HG02610 (cell line): Measurements from ENCODE around the gene TMCC2.
"Not testable (repeated sequence)": the region's sequence is repeated elsewhere in the genome, so short reads cannot be mapped to it uniquely, and the experiment has no call there.

ENCODE experiments used
- ATAC-seq: cut with Tn5 transposase; IDR thresholded peaks from one replicate; pipeline ENCODE4 v1.9.1; 2021; ENCODE audit warnings: mild to moderate bottlenecking, moderate library complexity; ENCODE audit not compliant: unreplicated experiment

TMCC2 gene

GRCh38 chr1:205227584-205228013 lies at the start of gene TMCC2:
Gene TMCC2 (plus strand): TSS chr1:205227946. CDS start chr1:205228565, 619 bp downstream.
- peak; percentile 56 for ATAC-seq

- ATAC-seq: no peak
These were observed 47.9 kb upstream of the TMCC2 start for GRCh38 chr1:205179842-205180241.

DNA sequence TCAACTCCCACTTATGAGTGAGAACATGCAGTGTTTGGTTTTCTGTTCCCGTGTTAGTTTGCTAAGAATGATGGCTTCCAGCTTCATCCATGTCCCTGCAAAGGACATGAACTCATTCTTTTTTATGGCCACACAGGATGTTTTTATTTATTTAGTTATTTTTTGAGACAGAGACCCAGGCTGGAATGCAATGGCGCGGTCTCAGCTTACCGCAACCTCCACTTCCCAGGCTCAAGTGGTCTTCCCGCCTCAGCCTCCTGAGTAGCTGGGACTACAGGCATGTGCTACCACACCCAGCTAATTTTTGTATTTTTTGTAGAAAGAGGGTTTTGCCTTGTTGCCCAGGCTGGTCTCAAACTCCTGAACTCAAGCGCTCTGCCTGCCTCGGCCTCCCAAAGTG lies 47.4 kb upstream of the TMCC2 start:
- not testable (repeated sequence) for ATAC-seq

- no peak for ATAC-seq
These were observed 44.8 kb upstream of the TMCC2 start for GRCh38 chr1:205182930-205183329.

DNA sequence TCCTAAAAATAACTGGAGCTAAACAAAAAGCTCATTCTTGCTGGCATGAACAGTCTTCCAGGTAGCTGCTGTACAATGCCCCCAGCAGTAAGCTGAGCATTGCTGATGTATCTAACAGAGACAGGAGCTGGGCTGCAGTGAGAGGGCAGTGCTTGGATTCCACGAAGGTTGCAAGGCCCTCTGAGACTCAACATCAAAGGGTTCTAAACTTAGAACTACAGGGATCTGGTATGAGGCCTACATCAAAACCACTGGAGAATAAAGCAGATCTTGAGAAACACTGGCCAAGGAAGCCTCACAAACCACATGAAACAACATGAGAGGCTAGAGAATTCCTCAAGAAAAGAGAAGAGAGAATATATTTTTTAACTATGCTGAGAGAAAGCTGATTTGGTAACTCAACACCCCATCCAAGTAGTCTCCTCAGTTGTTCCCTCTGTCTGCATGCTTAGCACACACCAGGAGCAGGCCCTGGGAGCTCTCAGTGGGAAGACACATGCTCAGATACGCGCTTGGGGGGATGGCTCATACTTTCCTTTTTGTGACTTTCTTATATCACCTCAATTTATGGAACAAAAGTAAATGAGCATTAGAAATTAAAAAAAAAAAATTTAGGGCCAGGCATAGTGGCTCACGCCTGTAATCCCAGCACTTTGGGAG lies 43.9 kb upstream of the TMCC2 start:
- ATAC-seq: no peak

DNA sequence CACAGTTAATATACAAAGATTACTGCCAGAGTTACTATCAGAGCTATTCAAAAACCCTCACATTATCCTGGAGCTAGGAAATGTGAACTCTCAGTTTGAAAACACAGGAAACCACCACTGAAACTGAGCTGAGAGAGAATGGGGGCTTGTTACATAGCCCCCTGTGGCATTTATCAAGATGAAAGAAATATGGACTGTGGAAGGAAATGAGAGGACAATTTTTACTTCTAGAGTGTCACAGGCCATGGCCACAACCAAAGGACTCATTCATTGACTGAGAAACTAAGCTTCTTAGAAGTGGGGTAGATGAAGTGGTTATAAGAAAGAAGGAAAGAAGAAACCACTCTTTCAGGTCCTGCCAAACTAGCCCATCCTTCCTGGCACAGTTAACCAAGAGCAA lies 41.6 kb upstream of the TMCC2 start:
- no peak for ATAC-seq

- ATAC-seq: no peak
These were observed 40.3 kb upstream of the TMCC2 start for GRCh38 chr1:205187420-205187819.

DNA sequence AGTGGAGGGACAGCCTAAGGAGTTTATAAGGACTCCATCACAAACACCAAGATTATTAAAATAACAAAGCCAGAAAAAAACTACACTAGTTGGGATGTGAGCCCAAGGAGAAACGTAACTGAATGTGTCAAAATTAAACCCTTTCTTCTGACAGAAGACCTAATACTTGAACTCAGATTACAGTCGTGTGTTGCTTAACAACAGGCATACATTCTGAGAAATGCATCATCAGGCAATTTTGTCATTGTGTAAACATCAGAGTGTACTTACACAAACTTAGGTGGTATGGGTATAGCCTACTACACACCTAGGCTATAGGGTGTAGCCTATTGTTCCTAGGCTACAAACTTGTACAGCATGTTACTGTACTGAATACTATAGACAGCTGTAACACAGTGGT lies 39.6 kb upstream of the TMCC2 start:
- ATAC-seq: no peak

- no peak for ATAC-seq
These were observed 39.1 kb upstream of the TMCC2 start for GRCh38 chr1:205188596-205188995.

DNA sequence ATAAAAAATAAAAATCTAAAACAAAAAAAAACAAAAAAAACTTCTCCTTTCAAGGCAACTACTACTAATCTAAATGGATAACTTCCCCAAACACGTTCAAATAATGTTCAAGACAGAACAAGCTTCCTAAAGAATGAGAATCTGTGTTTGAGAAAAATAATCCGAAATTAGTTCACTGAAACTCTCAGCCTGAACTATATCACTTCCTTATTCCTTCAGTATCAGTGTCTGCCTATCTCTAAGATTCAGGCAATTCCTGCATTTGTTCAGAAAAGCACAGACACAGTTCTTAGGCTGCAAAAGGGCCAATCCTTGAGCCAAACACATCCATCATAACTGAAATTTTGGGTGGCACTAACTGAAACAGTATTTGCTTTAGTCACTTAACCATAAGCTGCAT lies 38.6 kb upstream of the TMCC2 start:
- ATAC-seq: no peak

DNA sequence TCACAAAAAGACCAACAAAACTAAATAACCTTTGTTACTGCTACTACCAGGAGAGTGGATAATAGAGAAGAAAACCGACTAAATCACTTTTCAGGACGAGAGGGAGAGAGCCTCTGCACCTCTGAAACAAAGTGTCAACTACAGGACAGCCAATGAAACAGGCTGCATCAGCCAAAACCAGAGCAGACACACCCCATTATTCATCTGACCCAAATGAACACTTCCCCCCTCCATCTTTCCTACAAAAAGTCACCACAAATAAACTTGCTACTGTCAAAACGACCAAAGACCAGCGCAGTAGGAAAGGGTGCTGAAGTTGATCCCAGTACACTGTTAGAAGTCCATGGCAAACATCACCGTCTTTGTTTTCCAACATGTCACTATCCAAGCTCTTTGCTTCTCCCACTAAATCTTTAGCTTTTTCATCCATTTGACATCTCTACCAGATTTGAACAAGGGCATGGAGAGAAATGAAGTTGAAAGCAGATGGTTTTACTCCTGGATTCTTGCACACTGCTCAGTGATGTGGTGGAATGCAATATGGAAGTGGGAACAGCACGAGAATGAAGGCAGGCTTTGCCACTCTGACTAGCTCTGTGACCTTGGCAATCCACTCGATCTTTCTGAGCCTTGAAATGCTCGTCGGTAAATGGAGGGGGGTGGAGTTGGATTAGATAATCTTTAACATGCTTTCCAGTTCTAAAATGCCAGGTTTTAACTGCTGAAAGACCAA lies 36.7 kb upstream of the TMCC2 start:
- ATAC-seq: no peak

DNA sequence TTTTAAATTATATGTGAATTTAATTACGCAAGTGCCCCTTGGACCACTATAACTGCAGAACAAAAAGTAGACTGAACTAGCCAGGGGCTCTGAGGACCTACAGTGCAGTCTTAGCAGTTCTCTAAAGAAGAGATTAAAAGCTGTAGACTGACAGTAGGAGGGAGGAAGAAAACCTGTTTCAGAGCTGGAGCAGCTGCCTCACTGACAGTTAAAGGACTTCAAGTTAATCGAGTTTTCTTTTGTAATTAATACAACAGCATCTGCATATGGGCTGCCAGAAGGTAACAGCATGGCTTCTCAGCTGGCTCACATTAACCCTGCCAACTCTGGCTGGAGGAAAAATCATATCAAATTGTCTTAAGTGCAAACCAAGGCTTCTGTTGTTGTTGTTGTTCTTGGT lies 36.1 kb upstream of the TMCC2 start:
- no peak for ATAC-seq

DNA sequence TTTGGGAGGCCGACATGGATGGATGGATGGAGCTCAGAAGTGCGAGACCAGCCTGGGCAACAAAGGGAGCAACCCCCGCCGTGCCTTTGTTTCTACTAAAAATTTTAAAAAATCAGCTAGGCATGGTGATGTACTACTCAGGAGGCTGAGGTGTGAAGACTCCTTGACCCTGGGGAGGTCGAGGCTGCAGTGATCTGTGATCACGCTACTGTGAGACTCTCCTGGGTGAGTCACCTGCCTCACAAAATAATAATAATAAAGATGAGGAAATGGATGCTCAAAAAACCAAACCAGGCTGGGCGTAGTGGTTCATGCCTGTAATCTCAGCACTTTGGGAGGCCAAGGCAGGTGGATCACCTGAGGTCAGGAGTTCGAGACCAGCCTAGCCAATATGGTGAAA lies 35.5 kb upstream of the TMCC2 start:
- no peak for ATAC-seq

- no peak for ATAC-seq
These were observed 28.4 kb upstream of the TMCC2 start for GRCh38 chr1:205199090-205199930.

GRCh38 chr1:205199931-205200299 lies 27.8 kb upstream of the TMCC2 start:
- no peak for ATAC-seq

GRCh38 chr1:205204552-205204951 lies 23.2 kb upstream of the TMCC2 start:
- ATAC-seq: no peak

DNA sequence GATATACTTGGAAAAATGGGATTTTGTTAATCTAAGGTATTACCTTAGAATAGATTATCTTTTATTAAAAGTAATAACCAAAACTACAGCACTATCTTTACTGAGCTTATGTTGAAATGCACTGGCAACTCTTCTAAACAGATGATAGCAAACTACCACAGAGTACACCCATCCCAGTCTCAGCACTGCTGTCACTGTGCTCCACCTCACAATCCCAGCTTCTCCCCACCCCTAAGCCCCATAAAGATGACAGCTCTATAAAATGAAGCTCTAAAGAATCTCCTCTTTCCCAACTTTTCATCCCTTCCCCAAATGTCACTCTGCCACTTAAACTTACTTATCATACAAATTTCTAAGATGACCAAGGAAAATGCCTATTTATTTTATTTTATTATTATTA lies 22.7 kb upstream of the TMCC2 start:
- ATAC-seq: no peak

GRCh38 chr1:205208811-205209210 lies 18.9 kb upstream of the TMCC2 start:
- ATAC-seq: no peak

GRCh38 chr1:205210756-205211168 lies 17.0 kb upstream of the TMCC2 start:
- no peak for ATAC-seq

GRCh38 chr1:205211169-205211838 lies 16.4 kb upstream of the TMCC2 start, which contains the start of gene DSTYK:
Gene DSTYK (minus strand): TSS chr1:205211702. CDS start chr1:205211535, 167 bp downstream.
- peak; percentile 86 for ATAC-seq
